ENCODE data around the gene CD14. TPM values are rescaled to one million over a fixed set of nuclear protein-coding genes. Genes with fewer than 3 reads are reported as not detected.
"Not testable (repeated sequence)": the region's sequence is repeated elsewhere in the genome, so short reads cannot be mapped to it uniquely, and the experiment has no call there.

Gene CD14
- total RNA-seq, 4 donors from 2014 or later = 7.6 to 58.1 (median 30.9) TPM

- no peak for TF ChIP-seq POLR2A (IDR thresholded peaks at IDR 0.05)
- TF ChIP-seq CTCF (IDR thresholded peaks at IDR 0.05) = no peak
- peak overlapping the region in 2 of 4 donors; percentile 55 to 70 for H3K4me3 ChIP-seq
- no peaks in the 10 kb centered on the region for H3K36me3 ChIP-seq
- intact Hi-C loops (cut with DNase I) = loop anchor here (10.0 kb wide), 1 partner anchor 256 kb away; no protein-coding TSS in a partner anchor
- no peaks in the 10 kb centered on the region for H3K27me3 ChIP-seq
- H3K27ac ChIP-seq = peak overlapping the region in 2 of 4 donors; percentile 32 to 70
- 15 to 44% methylated on average over 2 of the region's 2 CpGs for WGBS, 2 donors
- peaks cover 6 to 37% (median 19%) of the 10 kb centered on the region in 3 donors for H3K4me1 ChIP-seq
- no peak for DNase-seq
- H3K9me3 ChIP-seq = no peaks in the 10 kb centered on the region
These were observed 2.5 kb downstream of the CD14 start for GRCh38 chr5:140630292-140631035.

GRCh38 chr5:140628711-140629110 lies 4.3 kb downstream of the CD14 start:
- DNase-seq = no peak
- Histone ChIP-seq H3K4me3 (no peak overlapping the region), H3K27me3 (no peaks in the 10 kb centered on the region), H3K27ac (no peak overlapping the region), H3K4me1 (peaks cover 6 to 27% (median 19%) of the 10 kb centered on the region in 3 donors), H3K9me3 (no peaks in the 10 kb centered on the region), H3K36me3 (no peaks in the 10 kb centered on the region)
- no peak for TF ChIP-seq CTCF (IDR thresholded peaks at IDR 0.05)
- TF ChIP-seq POLR2A (IDR thresholded peaks at IDR 0.05) = no peak
- 12 to 20% methylated on average over 1 of the region's 1 CpG for WGBS, 2 donors
- intact Hi-C loops (cut with DNase I) = no loop called here

GRCh38 chr5:140627972-140628371 lies 5.0 kb downstream of the CD14 start:
- Histone ChIP-seq H3K4me3 (no peak overlapping the region), H3K27me3 (no peaks in the 10 kb centered on the region), H3K9me3 (no peaks in the 10 kb centered on the region), H3K27ac (no peak overlapping the region), H3K4me1 (peaks cover 6 to 20% (median 12%) of the 10 kb centered on the region in 3 donors), H3K36me3 (no peaks in the 10 kb centered on the region)
- DNase-seq = no peak
- WGBS, 2 donors = 85 to 100% methylated on average over 6 of the region's 6 CpGs
- TF ChIP-seq CTCF (IDR thresholded peaks at IDR 0.05) (no peak), POLR2A (IDR thresholded peaks at IDR 0.05) (no peak)
- intact Hi-C loops (cut with DNase I) = no loop called here

GRCh38 chr5:140624886-140625285 lies 8.1 kb downstream of the CD14 start:
- intact Hi-C loops (cut with DNase I); H3K36me3 ChIP-seq; DNase-seq; H3K9me3 ChIP-seq; H3K4me3 ChIP-seq; H3K27ac ChIP-seq; H3K27me3 ChIP-seq; H3K4me1 ChIP-seq: not testable (repeated sequence)
- WGBS, 2 donors = 79 to 80% methylated on average over 8 to 10 of the region's 10 CpGs

- H3K4me1 ChIP-seq; H3K27me3 ChIP-seq; H3K27ac ChIP-seq; H3K4me3 ChIP-seq; H3K9me3 ChIP-seq; H3K36me3 ChIP-seq; DNase-seq; intact Hi-C loops (cut with DNase I): not testable (repeated sequence)
These were observed 9.9 kb downstream of the CD14 start for GRCh38 chr5:140623061-140623460.

GRCh38 chr5:140622301-140622700 lies 10.7 kb downstream of the CD14 start:
- WGBS, 2 donors = 77 to 80% methylated on average over 3 of the region's 3 CpGs
- DNase-seq = no peak
- TF ChIP-seq CTCF (IDR thresholded peaks at IDR 0.05) = no peak
- H3K36me3 ChIP-seq = no peaks in the 10 kb centered on the region
- H3K4me3 ChIP-seq = no peak overlapping the region
- no peaks in the 10 kb centered on the region for H3K4me1 ChIP-seq
- peaks cover 0 to 2% (median 0%) of the 10 kb centered on the region in 4 donors for H3K27me3 ChIP-seq
- H3K9me3 ChIP-seq = no peaks in the 10 kb centered on the region
- no peak overlapping the region for H3K27ac ChIP-seq
- intact Hi-C loops (cut with DNase I) = no loop called here

All from esophagus squamous epithelium (tissue), 5 donors.